T-cell (primary cell): ENCODE data around the gene MOGAT1. TPM values are rescaled to one million over a fixed set of nuclear protein-coding genes. Genes with fewer than 3 reads are reported as not detected.

Experiments used
- ATAC-seq, 4 experiments: fragments of 200-7000 bp in 3 of 4; fragments of 150-1000 bp in 1 of 4; cut with Tn5 transposase; replicated peaks in 1 of 4; 1 replicate in 3 of 4; 2 replicates in 1 of 4; pipeline ENCODE4 v1.10.0; 2021; ENCODE audit warnings: moderate library complexity in 3 of 4, mild to moderate bottlenecking in 2 of 4, moderate number of reproducible peaks in 1 of 4
- CTCF ChIA-PET, 2 donors: fragments of 300-600 bp; sonication (Branson Sonifier 250); formaldehyde crosslinking; loops; one replicate each; lab custom pipeline; 2022; ENCODE audit warnings: antibody characterized with exemption in 2 of 2; lab: Charles Lee
- POLR2A ChIA-PET, 2 donors: fragments of 300-600 bp; sonication (Branson Sonifier 250); formaldehyde crosslinking; loops; one replicate each; lab custom pipeline; 2022; ENCODE audit warnings: antibody characterized with exemption in 2 of 2; lab: Charles Lee
- DNase-seq, 35 experiments: peaks; one replicate each; pipeline versions ENCODE4 v3.0.0 to v3.0.0-alpha.2; 2013 to 2023
- H3K27ac ChIP-seq: one replicate; pipeline ENCODE4 v1.5.1; 2013; ENCODE audit warnings: low read length
- H3K27me3 ChIP-seq, 2 experiments: replicated peaks in 1 of 2; 1 replicate in 1 of 2; 2 replicates in 1 of 2; pipeline versions ENCODE4 v1.6.1 to v1.7.0; 2013; ENCODE audit warnings: low read length in 1 of 2, mixed read lengths in 1 of 2; ENCODE audit not compliant: control insufficient read depth in 2 of 2, insufficient read depth in 2 of 2; ENCODE audit errors: extremely low read depth in 1 of 2
- H3K36me3 ChIP-seq, 2 donors: 1 replicate in 1 of 2; 2 replicates in 1 of 2; pipeline versions ENCODE4 v1.6.1 to v1.7.0; 2013; ENCODE audit warnings: low read length in 1 of 2; ENCODE audit not compliant: control insufficient read depth in 2 of 2, insufficient read depth in 1 of 2; ENCODE audit errors: extremely low read depth in 1 of 2
- H3K4me1 ChIP-seq, 2 experiments: 1 replicate in 1 of 2; 2 replicates in 1 of 2; pipeline versions ENCODE4 v1.6.1 to v1.7.0; 2013; ENCODE audit warnings: low read length in 2 of 2, mixed read lengths in 1 of 2; ENCODE audit not compliant: insufficient read depth in 2 of 2, control insufficient read depth in 1 of 2; ENCODE audit errors: extremely low read depth in 1 of 2
- H3K4me3 ChIP-seq, 2 donors: 1 replicate in 1 of 2; 2 replicates in 1 of 2; pipeline versions ENCODE4 v1.5.1 to v1.7.0; 2013; ENCODE audit warnings: mild to moderate bottlenecking in 2 of 2, low read length in 1 of 2, moderate library complexity in 1 of 2; ENCODE audit not compliant: control insufficient read depth in 1 of 2; ENCODE audit errors: extremely low read depth in 1 of 2
- H3K9me3 ChIP-seq: 2 replicates; pipeline ENCODE4 v1.7.0; 2013
- H3K27ac Mint-ChIP-seq, 2 donors: one replicate each; pipeline ENCODE4 v1.8.0; 2020 to 2021; ENCODE audit warnings: mild to moderate bottlenecking in 2 of 2, mixed read lengths in 2 of 2
- H3K27me3 Mint-ChIP-seq, 2 donors: one replicate each; pipeline ENCODE4 v1.8.0; 2021 to 2022; ENCODE audit warnings: mixed read lengths in 2 of 2
- H3K36me3 Mint-ChIP-seq: one replicate; pipeline ENCODE4 v1.8.0; 2021; ENCODE audit warnings: mixed read lengths
- H3K4me1 Mint-ChIP-seq, 3 donors: one replicate each; pipeline ENCODE4 v1.8.0; 2020 to 2022; ENCODE audit warnings: mixed read lengths in 3 of 3, mild to moderate bottlenecking in 1 of 3
- H3K4me3 Mint-ChIP-seq, 3 donors: one replicate each; pipeline ENCODE4 v1.8.0; 2020 to 2022; ENCODE audit warnings: mild to moderate bottlenecking in 3 of 3, mixed read lengths in 3 of 3, moderate library complexity in 3 of 3
- H3K9me3 Mint-ChIP-seq, 3 donors: one replicate each; pipeline ENCODE4 v1.8.0; 2020 to 2022; ENCODE audit warnings: mixed read lengths in 3 of 3
- WGBS: methylation state at CpG from one replicate; pipeline ENCODE4 v1.1.5; 2013; ENCODE audit warnings: missing lambda C conversion rate; ENCODE audit not compliant: insufficient coverage; 5-methylcytosine and 5-hydroxymethylcytosine counted together
- total RNA-seq, 35 experiments: library from RNA in 6 of 35; stranded (reverse) in 6 of 35; fragments of 120-200 nt in 1 of 35; gene quantifications; one replicate each; pipeline versions ENCODE4 v1.2.1 to v1.2.4 and lab custom pipeline; 2013 to 2026

MOGAT1 gene
- total RNA-seq, 5 donors from 2014 or later (not counting 1 experiment from before 2014, with no cell fraction given): not detected

- H3K27ac Mint-ChIP-seq: no peak overlapping the region
- DNase-seq (no peak), ATAC-seq (no peak)
- Histone ChIP-seq H3K4me3 (no peak overlapping the region), H3K4me1 (peaks cover 2% of the 10 kb centered on the region in 2 experiments), H3K36me3 (no peaks in the 10 kb centered on the region), H3K9me3 (no peaks in the 10 kb centered on the region), H3K27ac (no peak overlapping the region), H3K27me3 (peaks cover 0 to 8% of the 10 kb centered on the region in 2 experiments)
- no peaks in the 10 kb centered on the region for H3K9me3 Mint-ChIP-seq
- no peak overlapping the region for H3K4me3 Mint-ChIP-seq
- H3K36me3 Mint-ChIP-seq: no peaks in the 10 kb centered on the region
- POLR2A ChIA-PET: no interaction called here
- WGBS: no CpG with 5 or more reads among the region's 5 CpGs
- H3K4me1 Mint-ChIP-seq: peaks cover 2 to 4% (median 2%) of the 10 kb centered on the region in 3 donors
- CTCF ChIA-PET: interaction anchor here in 1 of 2 donors (0.8 kb wide), 1 partner anchor 75 kb away, joined by 3 read pairs; no protein-coding TSS in a partner anchor
- H3K27me3 Mint-ChIP-seq: peaks cover 10% of the 10 kb centered on the region in 2 donors
These were observed 66.9 kb downstream of the MOGAT1 start for GRCh38 chr2:222738312-222738711.

- ATAC-seq (no peak), DNase-seq (no peak)
- CTCF ChIA-PET: no interaction called here
These were observed 67.4 kb downstream of the MOGAT1 start for GRCh38 chr2:222738809-222739208.

GRCh38 chr2:222739939-222740338, 68.5 kb downstream of the MOGAT1 start:
- 84% methylated on average over 3 of the region's 4 CpGs for WGBS
- no peak overlapping the region for H3K27ac ChIP-seq
- CTCF ChIA-PET: no interaction called here
- H3K4me1 ChIP-seq: peaks cover 3 to 5% of the 10 kb centered on the region in 2 experiments
- Mint-ChIP-seq H3K27me3 (peaks cover 10% of the 10 kb centered on the region in 2 donors), H3K27ac (no peak overlapping the region), H3K36me3 (no peaks in the 10 kb centered on the region), H3K4me1 (peaks cover 2 to 9% (median 5%) of the 10 kb centered on the region in 3 donors), H3K4me3 (no peak overlapping the region), H3K9me3 (no peaks in the 10 kb centered on the region)
- H3K36me3 ChIP-seq: no peaks in the 10 kb centered on the region
- H3K4me3 ChIP-seq: no peak overlapping the region
- POLR2A ChIA-PET: no interaction called here
- H3K27me3 ChIP-seq: peaks cover 0 to 5% of the 10 kb centered on the region in 2 experiments
- DNase-seq: no peak
- no peak for ATAC-seq
- H3K9me3 ChIP-seq: no peaks in the 10 kb centered on the region

More at GRCh38 chr2:222738809-222739208, 67.4 kb downstream of the MOGAT1 start:
- Mint-ChIP-seq H3K27me3 (peaks cover 11 to 13% of the 10 kb centered on the region in 2 donors), H3K4me1 (peaks cover 2 to 9% (median 5%) of the 10 kb centered on the region in 3 donors), H3K36me3 (no peaks in the 10 kb centered on the region), H3K9me3 (no peaks in the 10 kb centered on the region), H3K4me3 (no peak overlapping the region), H3K27ac (no peak overlapping the region)
- H3K4me1 ChIP-seq: peaks cover 3 to 5% of the 10 kb centered on the region in 2 experiments
- peaks cover 0 to 8% of the 10 kb centered on the region in 2 experiments for H3K27me3 ChIP-seq
- 17% methylated on average over 1 of the region's 3 CpGs for WGBS
- no peak overlapping the region for H3K27ac ChIP-seq
- POLR2A ChIA-PET: no interaction called here
- H3K36me3 ChIP-seq: no peaks in the 10 kb centered on the region
- no peak overlapping the region for H3K4me3 ChIP-seq
- H3K9me3 ChIP-seq: no peaks in the 10 kb centered on the region

- Histone ChIP-seq H3K9me3 (no peaks in the 10 kb centered on the region), H3K4me1 (peaks cover 3 to 5% of the 10 kb centered on the region in 2 experiments), H3K27me3 (peaks cover 0 to 5% of the 10 kb centered on the region in 2 experiments), H3K27ac (no peak overlapping the region), H3K36me3 (no peaks in the 10 kb centered on the region), H3K4me3 (no peak overlapping the region)
- peaks cover 2 to 9% (median 5%) of the 10 kb centered on the region in 3 donors for H3K4me1 Mint-ChIP-seq
- CTCF ChIA-PET: no interaction called here
- no peak for ATAC-seq
- no peaks in the 10 kb centered on the region for H3K9me3 Mint-ChIP-seq
- no peaks in the 10 kb centered on the region for H3K36me3 Mint-ChIP-seq
- WGBS: no CpG with 5 or more reads among the region's 10 CpGs
- POLR2A ChIA-PET: no interaction called here
- H3K27ac Mint-ChIP-seq: no peak overlapping the region
- no peak overlapping the region for H3K4me3 Mint-ChIP-seq
- DNase-seq: no peak
- peaks cover 7% of the 10 kb centered on the region in 2 donors for H3K27me3 Mint-ChIP-seq
These were observed 71.9 kb downstream of the MOGAT1 start for GRCh38 chr2:222743251-222743812.

- no peak for ATAC-seq
- Mint-ChIP-seq H3K4me3 (no peak overlapping the region), H3K36me3 (no peaks in the 10 kb centered on the region), H3K4me1 (peaks cover 2 to 9% (median 5%) of the 10 kb centered on the region in 3 donors), H3K27ac (no peak overlapping the region), H3K9me3 (no peaks in the 10 kb centered on the region), H3K27me3 (peaks cover 4 to 7% of the 10 kb centered on the region in 2 donors)
- no peak overlapping the region for H3K27ac ChIP-seq
- no peak for DNase-seq
- peaks cover 0 to 5% of the 10 kb centered on the region in 2 experiments for H3K27me3 ChIP-seq
- no peaks in the 10 kb centered on the region for H3K36me3 ChIP-seq
- POLR2A ChIA-PET: no interaction called here
- peaks cover 3 to 5% of the 10 kb centered on the region in 2 experiments for H3K4me1 ChIP-seq
- 75% methylated on average over 5 of the region's 8 CpGs for WGBS
- no peak overlapping the region for H3K4me3 ChIP-seq
- no peaks in the 10 kb centered on the region for H3K9me3 ChIP-seq
- CTCF ChIA-PET: no interaction called here
These were observed 74.5 kb downstream of the MOGAT1 start for GRCh38 chr2:222745836-222746559.

GRCh38 chr2:222747526-222748160, 76.2 kb downstream of the MOGAT1 start:
- Mint-ChIP-seq H3K36me3 (no peaks in the 10 kb centered on the region), H3K4me3 (no peak overlapping the region), H3K4me1 (peaks cover 6 to 12% (median 6%) of the 10 kb centered on the region in 3 donors), H3K27ac (no peak overlapping the region), H3K27me3 (peaks cover 4 to 7% of the 10 kb centered on the region in 2 donors), H3K9me3 (no peaks in the 10 kb centered on the region)
- no peak for DNase-seq
- Histone ChIP-seq H3K27me3 (no peaks in the 10 kb centered on the region), H3K36me3 (no peaks in the 10 kb centered on the region), H3K27ac (no peak overlapping the region), H3K4me3 (no peak overlapping the region), H3K9me3 (no peaks in the 10 kb centered on the region), H3K4me1 (peaks cover 3 to 5% of the 10 kb centered on the region in 2 experiments)
- POLR2A ChIA-PET: no interaction called here
- 50% methylated on average over 1 of the region's 5 CpGs for WGBS
- CTCF ChIA-PET: interaction anchor here in 1 of 2 donors (0.8 kb wide), 1 partner anchor 224 kb away, joined by 3 read pairs; no protein-coding TSS in a partner anchor
- ATAC-seq: no peak
